Rectal smooth muscle tissue (tissue), 1 donor: ENCODE results near the gene ASB1.

Experiments used
- H3K27ac ChIP-seq: one replicate; pipeline ENCODE4 v1.7.0; 2013; ENCODE audit warnings: low read depth, low read length, inconsistent platforms
- H3K27me3 ChIP-seq: one replicate; pipeline ENCODE4 v1.7.0; 2013; ENCODE audit warnings: low read length; ENCODE audit not compliant: control insufficient read depth, insufficient read depth
- H3K36me3 ChIP-seq: one replicate; pipeline ENCODE4 v1.7.0; 2013; ENCODE audit warnings: low read length; ENCODE audit not compliant: control insufficient read depth, insufficient read depth
- H3K4me1 ChIP-seq: one replicate; pipeline ENCODE4 v1.7.0; 2013; ENCODE audit warnings: low read length; ENCODE audit not compliant: control insufficient read depth, insufficient read depth
- H3K4me3 ChIP-seq: one replicate; pipeline ENCODE4 v1.7.0; 2013; ENCODE audit warnings: low read length
- H3K9ac ChIP-seq: one replicate; pipeline ENCODE4 v1.7.0; 2013; ENCODE audit warnings: low read length

Gene ASB1

DNA sequence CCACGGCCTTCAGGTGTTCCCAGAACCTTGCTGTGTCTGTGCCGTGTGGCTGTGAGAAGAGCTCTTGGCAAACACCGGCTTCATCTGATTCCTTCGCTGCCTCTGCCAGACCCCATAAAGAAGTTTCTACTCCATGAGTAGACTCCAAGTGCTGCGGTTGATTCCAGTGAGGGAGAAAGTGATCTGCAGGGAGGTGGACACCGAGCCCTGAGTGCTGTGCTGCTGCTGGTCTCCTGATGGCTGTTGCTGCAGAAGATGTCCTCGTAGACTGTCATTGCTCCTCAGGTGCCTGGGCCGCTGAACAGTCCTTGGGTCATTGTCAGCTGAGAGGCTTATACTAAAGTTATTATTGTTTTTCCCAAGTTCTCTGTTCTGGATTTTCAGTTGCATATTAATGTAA, 19.6 kb downstream of the ASB1 start:
- Histone ChIP-seq H3K27ac (no peak overlapping the region), H3K4me1 (peaks cover 9% of the 10 kb centered on the region), H3K36me3 (peaks cover 35% of the 10 kb centered on the region), H3K27me3 (no peaks in the 10 kb centered on the region), H3K9ac (no peak overlapping the region), H3K4me3 (no peak overlapping the region)

DNA sequence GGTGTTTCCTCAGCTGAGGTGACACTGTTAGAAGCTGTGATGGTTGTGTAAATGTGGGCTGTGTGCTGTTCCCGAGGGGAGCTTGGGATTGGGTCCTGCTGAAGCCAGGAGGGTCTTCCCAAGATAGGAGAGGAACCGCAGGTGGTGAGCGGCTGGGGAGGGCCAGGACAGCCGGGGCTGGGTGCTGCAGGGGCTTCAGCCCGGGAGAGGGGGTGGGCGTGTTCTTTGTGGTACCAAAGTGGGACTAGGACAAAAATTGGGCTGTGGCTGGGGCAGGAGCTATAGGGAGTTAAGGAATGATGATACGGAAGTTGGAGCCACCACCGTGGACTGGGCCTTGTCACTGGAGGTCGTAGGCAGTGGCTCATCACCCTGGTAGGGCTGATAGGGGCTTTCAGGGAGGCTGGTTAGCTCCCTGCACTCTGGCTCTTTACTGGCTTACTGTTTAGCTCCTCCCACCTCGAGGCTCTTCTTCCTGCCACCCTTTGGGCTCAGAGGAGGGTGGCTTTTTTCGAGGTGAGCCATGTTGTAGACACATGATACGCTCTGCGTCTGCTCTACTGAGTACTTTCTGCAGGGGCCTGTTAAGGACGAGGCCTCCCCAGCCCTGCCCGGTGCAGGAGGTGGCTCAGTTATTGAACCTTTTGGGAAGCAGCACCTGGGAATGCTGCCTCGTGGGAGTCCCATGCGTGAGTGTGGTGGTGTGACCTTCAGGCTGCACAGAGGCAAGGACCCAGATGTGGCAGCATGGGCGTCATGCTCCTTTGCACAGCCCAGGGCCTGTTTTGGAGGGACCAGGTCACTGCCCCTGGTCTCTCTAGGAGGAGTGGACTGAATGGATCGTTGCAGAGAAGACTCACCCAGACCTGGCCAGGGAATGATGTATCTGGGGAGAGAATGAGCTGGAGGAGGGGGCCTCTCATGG, 21.6 kb downstream of the ASB1 start:
- H3K27ac ChIP-seq, result no peak overlapping the region
- peaks cover 9% of the 10 kb centered on the region for H3K4me1 ChIP-seq
- no peak overlapping the region for H3K4me3 ChIP-seq
- H3K36me3 ChIP-seq, result peaks cover 35% of the 10 kb centered on the region
- no peaks in the 10 kb centered on the region for H3K27me3 ChIP-seq
- H3K9ac ChIP-seq, result no peak overlapping the region

DNA sequence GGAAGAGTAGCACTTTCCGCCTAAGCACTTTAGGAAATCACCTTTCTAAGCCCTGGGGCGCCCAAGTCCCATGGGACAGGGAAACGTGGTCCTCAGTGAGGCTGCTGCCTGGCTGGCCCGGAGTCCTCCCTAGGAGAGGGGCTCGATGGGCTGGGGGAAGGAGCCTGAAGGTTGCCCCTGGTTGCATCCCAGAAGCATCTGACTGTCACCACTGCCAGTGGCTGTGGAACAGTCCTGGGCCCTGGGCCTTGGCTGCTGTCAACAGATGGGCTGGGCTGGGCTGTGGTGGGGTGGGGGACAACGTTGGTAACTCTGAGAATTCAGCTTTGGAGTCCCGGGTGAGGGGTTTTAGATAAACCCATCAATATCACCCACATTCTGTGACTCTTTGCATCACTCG, 22.5 kb downstream of the ASB1 start:
- Histone ChIP-seq H3K4me3 (no peak overlapping the region), H3K27me3 (no peaks in the 10 kb centered on the region), H3K9ac (no peak overlapping the region), H3K4me1 (peaks cover 9% of the 10 kb centered on the region), H3K36me3 (peaks cover 33% of the 10 kb centered on the region), H3K27ac (no peak overlapping the region)

DNA sequence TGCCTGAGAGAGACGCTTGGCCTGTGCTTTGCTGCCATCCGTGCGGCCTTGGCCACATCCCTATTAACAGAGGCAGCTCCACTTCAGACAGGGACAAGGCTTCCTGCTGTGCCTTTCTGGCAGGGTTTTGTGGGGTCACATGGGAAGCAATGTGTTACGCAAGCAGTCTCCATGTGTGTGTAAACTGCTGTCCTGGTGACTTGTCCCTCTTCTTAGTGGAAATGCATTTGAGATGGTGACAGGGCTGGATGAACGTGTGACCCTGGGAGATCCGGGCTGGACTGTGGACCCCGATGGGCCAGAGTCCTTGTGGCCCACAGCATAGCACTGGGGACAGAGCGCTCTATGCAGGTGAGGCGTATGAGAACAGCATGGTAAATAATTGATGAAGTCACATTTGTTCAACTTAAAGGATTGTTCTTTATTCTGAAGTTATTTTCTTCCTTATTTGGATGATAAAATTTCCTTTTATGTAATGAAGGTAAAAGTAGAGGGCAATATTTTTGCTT, 23.2 kb downstream of the ASB1 start:
- H3K4me1 ChIP-seq, result peaks cover 9% of the 10 kb centered on the region
- H3K9ac ChIP-seq, result no peak overlapping the region
- H3K27ac ChIP-seq, result peak overlapping the region; percentile 61
- peaks cover 28% of the 10 kb centered on the region for H3K36me3 ChIP-seq
- H3K27me3 ChIP-seq, result no peaks in the 10 kb centered on the region
- H3K4me3 ChIP-seq, result no peak overlapping the region

DNA sequence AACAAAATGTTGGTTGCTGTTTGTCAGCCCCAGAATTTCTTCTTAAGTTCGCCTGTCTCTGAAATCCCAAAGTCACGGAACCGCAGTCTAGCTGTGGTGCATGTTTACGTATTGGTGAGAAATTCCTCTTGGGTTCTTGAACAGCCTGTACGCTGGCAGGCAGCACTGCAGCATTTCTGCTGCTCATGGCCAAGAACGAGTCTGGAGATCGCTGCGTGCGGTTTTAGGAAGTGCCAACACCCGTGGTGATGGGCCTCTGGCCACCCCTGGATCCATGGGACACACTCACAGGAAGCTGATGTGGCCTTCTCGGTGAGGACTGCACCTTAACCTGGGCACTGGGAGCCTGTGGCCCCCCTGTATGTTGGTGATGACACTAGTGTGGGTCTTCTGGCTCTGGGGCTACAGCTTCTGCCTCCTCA, 23.7 kb downstream of the ASB1 start:
- no peaks in the 10 kb centered on the region for H3K27me3 ChIP-seq
- H3K36me3 ChIP-seq, result peaks cover 26% of the 10 kb centered on the region
- H3K4me3 ChIP-seq, result no peak overlapping the region
- H3K9ac ChIP-seq, result no peak overlapping the region
- H3K27ac ChIP-seq, result peak overlapping the region; percentile 61
- peaks cover 9% of the 10 kb centered on the region for H3K4me1 ChIP-seq

DNA sequence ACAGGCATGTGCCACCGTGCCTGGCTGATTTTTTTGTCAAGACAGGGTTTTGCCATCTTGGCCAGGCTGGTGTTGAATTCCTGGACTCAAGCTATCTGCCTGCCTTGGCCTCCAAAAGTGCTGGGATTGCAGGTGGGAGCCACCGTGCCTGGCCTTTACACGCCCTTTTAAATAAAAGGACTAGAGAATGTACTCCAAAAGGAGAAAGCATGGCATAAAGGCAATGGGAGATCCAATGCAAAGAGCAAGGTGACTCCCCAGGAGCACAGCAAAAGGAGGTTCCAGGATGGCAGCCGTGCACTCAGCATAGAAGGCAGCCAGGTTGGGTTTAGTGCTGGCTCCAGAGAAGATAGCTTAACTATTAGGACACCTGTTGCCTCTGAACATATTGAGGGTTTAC, 27.1 kb downstream of the ASB1 start:
- Histone ChIP-seq H3K36me3 (no peaks in the 10 kb centered on the region), H3K27ac (no peak overlapping the region), H3K4me3 (no peak overlapping the region), H3K4me1 (peaks cover 11% of the 10 kb centered on the region), H3K27me3 (no peaks in the 10 kb centered on the region), H3K9ac (no peak overlapping the region)

DNA sequence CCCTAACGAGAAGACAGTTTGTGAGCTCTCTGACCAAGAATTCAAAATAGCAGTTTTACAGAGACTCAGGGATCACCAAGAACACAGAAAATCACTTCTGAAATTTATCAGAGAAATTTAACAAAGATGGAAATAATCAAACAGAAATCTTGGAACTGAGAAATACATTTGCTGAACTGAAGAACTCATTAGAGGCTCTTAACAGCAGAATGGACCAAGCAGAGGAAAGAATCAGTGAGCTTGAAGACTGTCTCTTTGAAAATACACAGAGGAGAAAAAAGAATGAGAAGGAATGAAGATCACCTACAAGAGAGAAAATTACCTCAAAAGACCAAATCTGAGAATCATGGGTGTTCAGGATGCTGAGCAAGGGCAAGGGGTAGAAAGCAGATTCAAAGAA, 29.7 kb downstream of the ASB1 start:
- Histone ChIP-seq H3K4me1 (peaks cover 2% of the 10 kb centered on the region), H3K27me3 (no peaks in the 10 kb centered on the region), H3K9ac (no peak overlapping the region), H3K27ac (no peak overlapping the region), H3K4me3 (no peak overlapping the region), H3K36me3 (no peaks in the 10 kb centered on the region)

DNA sequence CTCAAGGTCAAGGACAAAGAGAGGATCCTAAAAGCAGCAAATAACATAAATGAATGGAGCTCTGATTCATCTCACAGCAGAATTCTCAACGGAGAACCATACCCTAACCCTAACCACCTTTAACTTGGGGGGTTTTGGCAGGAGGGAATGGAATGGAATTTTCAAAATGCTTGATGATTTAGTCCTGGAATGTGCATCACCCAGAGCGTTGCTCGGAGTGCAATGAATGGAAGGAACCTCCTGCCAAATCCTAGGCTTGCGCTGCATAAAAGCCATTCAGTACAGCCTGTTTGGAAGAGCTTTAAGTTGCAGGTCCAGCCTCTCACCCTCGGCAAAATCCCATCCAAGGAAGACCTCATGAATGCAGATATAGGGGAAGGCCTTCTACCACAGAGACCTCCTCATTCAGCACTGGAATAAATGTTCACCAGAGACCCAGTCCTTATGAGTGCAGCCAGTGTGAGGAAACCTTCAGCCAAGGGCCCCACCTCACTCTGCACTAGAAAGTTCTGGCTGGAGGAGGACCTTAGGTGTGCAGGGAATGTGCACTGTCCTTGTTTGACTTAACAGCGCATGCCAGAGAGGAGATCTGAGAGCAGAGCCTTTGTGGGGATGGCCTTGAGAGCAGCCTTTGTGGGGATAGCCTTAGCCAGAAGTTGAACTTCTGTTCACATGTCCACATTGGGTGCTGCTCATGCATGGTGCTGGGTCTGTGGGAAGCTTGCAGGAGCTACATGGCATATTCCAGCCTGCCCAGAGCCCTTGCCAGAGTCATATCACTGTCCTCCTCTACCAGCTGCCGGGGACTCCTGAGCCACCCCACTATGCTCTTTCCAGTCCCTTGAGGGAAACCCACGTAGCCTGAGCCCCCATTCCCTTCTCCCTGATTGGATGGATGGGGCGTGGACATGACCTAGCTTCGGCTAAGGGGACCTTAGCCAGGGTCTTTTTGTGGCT, 30.5 kb downstream of the ASB1 start:
- no peaks in the 10 kb centered on the region for H3K27me3 ChIP-seq
- H3K27ac ChIP-seq, result no peak overlapping the region
- H3K36me3 ChIP-seq, result no peaks in the 10 kb centered on the region
- H3K4me3 ChIP-seq, result no peak overlapping the region
- H3K4me1 ChIP-seq, result peaks cover 2% of the 10 kb centered on the region
- no peak overlapping the region for H3K9ac ChIP-seq

DNA sequence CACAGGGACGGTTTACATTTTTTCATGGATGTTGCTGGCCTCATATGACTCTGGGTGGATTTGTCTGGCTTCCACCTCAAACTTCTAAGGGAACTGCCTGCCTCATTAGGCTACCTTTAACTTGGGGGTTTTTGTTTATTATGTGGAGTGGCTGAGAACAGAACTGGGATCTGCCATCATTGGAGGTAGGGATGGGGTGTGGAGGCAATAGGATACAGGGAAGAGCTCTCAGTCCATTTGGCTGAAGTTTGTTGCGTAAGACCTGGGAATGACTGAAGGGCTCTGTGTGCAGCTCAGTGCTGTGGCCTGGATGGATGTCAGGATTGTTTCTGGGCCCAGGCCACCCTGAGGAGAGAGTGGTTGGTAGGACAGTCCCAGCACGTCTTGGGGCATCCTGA, 31.2 kb downstream of the ASB1 start:
- H3K4me3 ChIP-seq, result no peak overlapping the region
- no peak overlapping the region for H3K27ac ChIP-seq
- H3K9ac ChIP-seq, result no peak overlapping the region
- peaks cover 2% of the 10 kb centered on the region for H3K4me1 ChIP-seq
- no peaks in the 10 kb centered on the region for H3K27me3 ChIP-seq
- no peaks in the 10 kb centered on the region for H3K36me3 ChIP-seq

DNA sequence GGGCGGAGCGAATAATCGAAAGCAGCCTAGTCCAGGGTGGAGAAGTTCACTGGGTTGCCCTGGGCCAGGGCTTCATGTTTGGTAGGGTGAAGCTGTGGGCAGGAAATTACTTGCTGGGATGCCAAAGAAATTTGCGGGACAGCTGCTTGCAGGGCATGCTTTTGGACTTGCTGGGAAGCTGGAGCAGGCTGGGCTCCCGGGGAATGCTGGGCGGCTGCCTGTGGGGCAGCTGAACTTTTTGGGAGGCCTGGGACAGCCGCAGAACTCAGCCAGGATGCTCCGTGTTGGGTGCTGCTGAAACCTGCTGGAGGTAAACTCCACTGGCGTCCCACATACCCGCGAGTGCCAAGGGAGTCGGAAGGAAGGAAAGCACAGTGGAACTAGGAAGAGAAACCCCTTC, 31.9 kb downstream of the ASB1 start:
- Histone ChIP-seq H3K27ac (no peak overlapping the region), H3K9ac (no peak overlapping the region), H3K4me3 (no peak overlapping the region)

DNA sequence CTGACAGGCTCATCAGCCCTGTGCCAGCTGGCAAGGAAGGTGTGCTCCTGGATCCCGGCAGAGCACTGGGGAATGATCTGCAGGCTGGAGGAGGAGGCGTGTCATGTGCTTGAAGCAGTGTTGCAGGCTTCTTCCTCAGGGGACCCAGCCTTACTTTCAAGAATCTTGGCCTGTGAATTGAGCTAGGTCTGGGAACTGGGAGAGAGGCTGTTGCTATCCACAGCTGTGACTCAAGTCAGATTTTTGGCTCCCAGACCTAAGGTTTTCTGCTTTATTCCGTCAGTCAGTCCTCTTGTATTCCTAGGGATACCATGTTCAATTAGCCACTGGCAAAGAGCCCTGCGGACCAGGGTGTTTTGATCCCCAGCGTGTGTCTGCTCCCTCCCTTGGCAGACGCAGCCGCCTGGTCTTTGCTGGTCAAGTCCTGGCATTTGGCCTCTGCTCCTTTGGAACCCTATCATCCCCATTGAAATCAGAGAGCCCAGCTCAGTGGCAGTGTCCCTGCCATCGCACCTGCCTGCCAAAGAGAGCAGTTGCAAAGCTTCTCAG, 32.4 kb downstream of the ASB1 start:
- Histone ChIP-seq H3K27me3 (no peaks in the 10 kb centered on the region), H3K4me3 (no peak overlapping the region), H3K27ac (no peak overlapping the region), H3K4me1 (peaks cover 2% of the 10 kb centered on the region), H3K9ac (no peak overlapping the region), H3K36me3 (no peaks in the 10 kb centered on the region)

More for the DNA sequence above, 31.9 kb downstream of the ASB1 start:
- Histone ChIP-seq H3K4me1 (peaks cover 2% of the 10 kb centered on the region), H3K27me3 (no peaks in the 10 kb centered on the region), H3K36me3 (no peaks in the 10 kb centered on the region)

DNA sequence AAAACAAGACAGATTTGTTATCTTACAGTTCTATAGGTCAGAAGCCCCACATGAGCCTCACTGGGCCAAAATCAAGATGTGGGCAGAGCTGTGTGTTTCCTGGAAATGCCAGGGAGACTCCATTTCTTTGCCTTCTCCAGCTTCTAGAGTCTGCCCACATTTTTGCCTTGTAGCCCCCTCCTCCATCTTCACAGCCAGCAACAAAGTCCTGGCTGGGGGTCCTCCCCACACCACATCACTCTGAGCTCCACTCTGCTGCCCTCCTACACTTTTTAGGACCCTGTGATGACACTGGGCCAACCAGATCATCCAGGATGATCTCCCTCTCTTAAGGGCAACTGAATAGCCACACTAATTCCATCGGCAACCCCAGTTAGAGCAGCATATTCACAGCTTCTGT, 34.3 kb downstream of the ASB1 start:
- Histone ChIP-seq H3K9ac (no peak overlapping the region), H3K4me1 (peaks cover 2% of the 10 kb centered on the region)

More for the DNA sequence above, 34.3 kb downstream of the ASB1 start:
- no peak overlapping the region for H3K27ac ChIP-seq
- no peaks in the 10 kb centered on the region for H3K36me3 ChIP-seq
- no peak overlapping the region for H3K4me3 ChIP-seq
- H3K27me3 ChIP-seq, result no peaks in the 10 kb centered on the region
